GM12864 (cell line): ENCODE results near the gene ZNF624.
A peak's percentile ranks its signal among the peaks of the same experiment; 100 is the strongest.

ENCODE experiments used
- DNase-seq: peaks from one replicate; pipeline ENCODE4 v3.0.0-alpha.2; 2011; ENCODE audit warnings: low read depth
- H3K4me3 ChIP-seq: 2 replicates; pipeline ENCODE4 v1.5.1; 2011; ENCODE audit warnings: mild to moderate bottlenecking, low read depth, low read length, control low read depth
- CTCF ChIP-seq: IDR thresholded peaks from 2 replicates; pipeline ENCODE4 v1.5.1; 2011; ENCODE audit warnings: low read depth, mild to moderate bottlenecking, moderate library complexity, low read length, control low read depth, inconsistent platforms; ENCODE audit errors: missing control alignments

Gene ZNF624

GRCh38 chr17:16662936-16663335, 9.3 kb upstream of the ZNF624 start:
- H3K4me3 ChIP-seq, result no peak overlapping the region
- no peak for TF ChIP-seq CTCF
- no peak for DNase-seq

GRCh38 chr17:16661217-16661616, 7.6 kb upstream of the ZNF624 start:
- no peak for TF ChIP-seq CTCF
- H3K4me3 ChIP-seq, result no peak overlapping the region
- DNase-seq, result no peak

GRCh38 chr17:16652847-16653366, 743 bp downstream of the ZNF624 start:
- no peak for TF ChIP-seq CTCF
- DNase-seq, result no peak
- H3K4me3 ChIP-seq, result peak overlapping the region; percentile 95

- H3K4me3 ChIP-seq, result no peak overlapping the region
- TF ChIP-seq CTCF, result no peak
- no peak for DNase-seq
Measured at GRCh38 chr17:16652252-16652651, 1.4 kb downstream of the ZNF624 start.

- H3K4me3 ChIP-seq, result no peak overlapping the region
- no peak for DNase-seq
- no peak for TF ChIP-seq CTCF
Measured at GRCh38 chr17:16649585-16649984, 4.1 kb downstream of the ZNF624 start.

GRCh38 chr17:16639438-16639837, 14.2 kb downstream of the ZNF624 start:
- DNase-seq, result no peak
- no peak overlapping the region for H3K4me3 ChIP-seq
- TF ChIP-seq CTCF, result no peak

GRCh38 chr17:16623282-16623681, 30.4 kb downstream of the ZNF624 start:
- TF ChIP-seq CTCF, result no peak
- H3K4me3 ChIP-seq, result no peak overlapping the region
- no peak for DNase-seq
